Calu3 (cell line): Measurements from ENCODE around the gene TEF. TPM values are rescaled to one million over a fixed set of nuclear protein-coding genes. Genes with fewer than 3 reads are reported as not detected.

Experiments used
- BruUV-seq: library from RNA; stranded (reverse); fragments of 400-500 nt; replicated peaks from 2 replicates; lab custom pipeline; 2021; lab: Mats Ljungman, UMichigan
- CTCF ChIA-PET: fragments of 300-600 bp; sonication (Branson Sonifier 250); formaldehyde crosslinking; loops from one replicate; lab custom pipeline; 2022; ENCODE audit warnings: antibody characterized with exemption; lab: Charles Lee
- DNase-seq: peaks from one replicate; pipeline ENCODE4 v3.0.0; 2022
- H3K27ac Mint-ChIP-seq: one replicate; pipeline ENCODE4 v1.8.0; 2022; ENCODE audit warnings: mixed read lengths; ENCODE audit not compliant: unreplicated experiment
- H3K27me3 Mint-ChIP-seq: one replicate; pipeline ENCODE4 v1.8.0; 2022; ENCODE audit warnings: mixed read lengths; ENCODE audit not compliant: unreplicated experiment
- H3K36me3 Mint-ChIP-seq: one replicate; pipeline ENCODE4 v1.8.0; 2022; ENCODE audit warnings: mild to moderate bottlenecking, moderate library complexity, mixed read lengths; ENCODE audit not compliant: insufficient read depth, unreplicated experiment
- H3K4me1 Mint-ChIP-seq: one replicate; pipeline ENCODE4 v1.8.0; 2022; ENCODE audit warnings: mild to moderate bottlenecking, low read depth, mixed read lengths; ENCODE audit not compliant: unreplicated experiment
- H3K4me3 Mint-ChIP-seq: one replicate; pipeline ENCODE4 v1.8.0; 2022; ENCODE audit warnings: mild to moderate bottlenecking, low read depth, moderate library complexity, mixed read lengths; ENCODE audit not compliant: unreplicated experiment
- H3K9me3 Mint-ChIP-seq: one replicate; pipeline ENCODE4 v1.8.0; 2022; ENCODE audit warnings: low read depth, mixed read lengths; ENCODE audit not compliant: unreplicated experiment
- intact Hi-C: fragments of 100-400 bp; cut with micrococcal nuclease; formaldehyde crosslinking; loops from one replicate; pipeline ENCODE4 v1.10.0; 2022; ENCODE audit not compliant: unreplicated experiment
- total RNA-seq: library from RNA; stranded (reverse); gene quantifications from 2 replicates; pipeline ENCODE4 v1.2.3, GENCODE V29; 2022
- TF ChIP-seq, protein P1 (sequence below): fragments of 200-600 bp; IDR thresholded peaks from one replicate; pipeline ENCODE4 v1.8.0; 2022; ENCODE audit warnings: antibody characterized with exemption; ENCODE audit not compliant: unreplicated experiment

The TEF gene
- total RNA-seq, 1 experiment from 2014 or later: 6.3 TPM

DNA sequence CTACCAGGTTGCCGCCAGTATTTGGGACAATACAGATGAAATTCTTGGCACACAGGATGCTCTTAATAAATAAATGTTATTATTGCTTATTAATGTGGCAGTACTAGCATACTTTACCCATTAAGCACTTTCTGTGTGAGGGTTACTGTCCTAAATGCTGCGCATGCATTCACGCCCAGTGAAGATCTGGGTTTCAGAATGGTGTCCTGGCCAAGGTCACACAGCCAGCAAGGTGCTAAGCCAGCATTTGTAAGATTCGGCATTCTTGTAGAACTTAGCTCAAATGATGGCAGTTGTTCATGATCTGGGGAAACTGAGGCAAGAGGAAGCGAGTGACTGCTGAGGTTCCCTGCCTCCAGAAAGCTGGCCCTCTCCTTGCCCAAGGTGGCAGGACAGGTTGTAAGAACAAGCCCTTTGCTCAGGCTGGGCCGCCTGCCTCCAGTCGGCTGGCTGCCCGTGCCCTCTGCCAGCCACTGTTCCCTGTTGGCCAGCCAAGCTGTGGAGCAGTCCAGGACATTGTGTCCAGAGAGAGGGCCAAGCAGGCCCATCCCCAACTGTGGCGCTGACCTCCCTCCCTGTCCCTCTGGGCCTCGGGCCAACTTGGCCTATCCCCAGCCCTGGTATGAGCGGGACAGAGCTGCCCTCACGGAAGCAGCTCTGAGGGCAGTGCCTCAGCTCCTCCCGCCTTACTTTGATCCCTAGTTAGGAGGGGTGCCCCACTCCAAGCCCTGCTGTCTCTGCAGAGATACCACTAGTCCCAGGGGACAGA, 36.1 kb downstream of the TEF start:
- H3K4me1 Mint-ChIP-seq: peaks cover 10% of the 10 kb centered on the region
- H3K9me3 Mint-ChIP-seq: no peaks in the 10 kb centered on the region
- no peaks in the 10 kb centered on the region for H3K27me3 Mint-ChIP-seq
- CTCF ChIA-PET: interaction anchor here (0.6 to 0.8 kb wide), 2 partner anchors 12 to 45 kb away, joined by 3 to 4 read pairs; no protein-coding TSS in a partner anchor
- BruUV-seq: no TSS peak
- H3K36me3 Mint-ChIP-seq: peaks cover 28% of the 10 kb centered on the region
- intact Hi-C loops: no loop called here
- H3K4me3 Mint-ChIP-seq: no peak overlapping the region
- no peak overlapping the region for H3K27ac Mint-ChIP-seq
- TF ChIP-seq, protein P1, sequence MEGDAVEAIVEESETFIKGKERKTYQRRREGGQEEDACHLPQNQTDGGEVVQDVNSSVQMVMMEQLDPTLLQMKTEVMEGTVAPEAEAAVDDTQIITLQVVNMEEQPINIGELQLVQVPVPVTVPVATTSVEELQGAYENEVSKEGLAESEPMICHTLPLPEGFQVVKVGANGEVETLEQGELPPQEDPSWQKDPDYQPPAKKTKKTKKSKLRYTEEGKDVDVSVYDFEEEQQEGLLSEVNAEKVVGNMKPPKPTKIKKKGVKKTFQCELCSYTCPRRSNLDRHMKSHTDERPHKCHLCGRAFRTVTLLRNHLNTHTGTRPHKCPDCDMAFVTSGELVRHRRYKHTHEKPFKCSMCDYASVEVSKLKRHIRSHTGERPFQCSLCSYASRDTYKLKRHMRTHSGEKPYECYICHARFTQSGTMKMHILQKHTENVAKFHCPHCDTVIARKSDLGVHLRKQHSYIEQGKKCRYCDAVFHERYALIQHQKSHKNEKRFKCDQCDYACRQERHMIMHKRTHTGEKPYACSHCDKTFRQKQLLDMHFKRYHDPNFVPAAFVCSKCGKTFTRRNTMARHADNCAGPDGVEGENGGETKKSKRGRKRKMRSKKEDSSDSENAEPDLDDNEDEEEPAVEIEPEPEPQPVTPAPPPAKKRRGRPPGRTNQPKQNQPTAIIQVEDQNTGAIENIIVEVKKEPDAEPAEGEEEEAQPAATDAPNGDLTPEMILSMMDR: no peak
- DNase-seq: peak; percentile 63

DNA sequence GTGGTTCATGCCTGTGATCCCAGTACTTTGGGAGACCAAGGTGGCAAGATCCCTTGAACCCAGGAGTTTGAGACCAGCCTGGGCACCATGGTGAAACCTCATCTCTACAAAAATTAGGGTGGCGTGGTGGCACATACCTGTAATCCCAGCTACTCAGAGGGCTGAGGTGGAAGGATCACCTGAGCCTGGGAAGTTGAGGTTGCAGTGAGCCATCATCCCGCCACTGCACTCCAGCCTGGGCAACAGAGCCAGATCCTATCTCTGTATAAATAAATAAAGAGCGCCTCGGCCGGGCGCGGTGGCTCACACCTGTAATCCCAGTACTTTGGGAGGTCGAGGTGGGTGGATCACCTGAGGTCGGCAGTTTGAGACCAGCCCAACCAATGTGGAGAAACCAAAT, 37.0 kb downstream of the TEF start:
- intact Hi-C loops: no loop called here
- no peak overlapping the region for H3K4me3 Mint-ChIP-seq
- TF ChIP-seq, protein P1: no peak
- CTCF ChIA-PET: interaction anchor here (0.6 kb wide), 1 partner anchor 44 kb away, joined by 4 read pairs; no protein-coding TSS in a partner anchor
- H3K27ac Mint-ChIP-seq: no peak overlapping the region
- H3K9me3 Mint-ChIP-seq: no peaks in the 10 kb centered on the region
- peaks cover 23% of the 10 kb centered on the region for H3K36me3 Mint-ChIP-seq
- DNase-seq: no peak
- no peaks in the 10 kb centered on the region for H3K27me3 Mint-ChIP-seq
- H3K4me1 Mint-ChIP-seq: peaks cover 10% of the 10 kb centered on the region
- no TSS peak for BruUV-seq

DNA sequence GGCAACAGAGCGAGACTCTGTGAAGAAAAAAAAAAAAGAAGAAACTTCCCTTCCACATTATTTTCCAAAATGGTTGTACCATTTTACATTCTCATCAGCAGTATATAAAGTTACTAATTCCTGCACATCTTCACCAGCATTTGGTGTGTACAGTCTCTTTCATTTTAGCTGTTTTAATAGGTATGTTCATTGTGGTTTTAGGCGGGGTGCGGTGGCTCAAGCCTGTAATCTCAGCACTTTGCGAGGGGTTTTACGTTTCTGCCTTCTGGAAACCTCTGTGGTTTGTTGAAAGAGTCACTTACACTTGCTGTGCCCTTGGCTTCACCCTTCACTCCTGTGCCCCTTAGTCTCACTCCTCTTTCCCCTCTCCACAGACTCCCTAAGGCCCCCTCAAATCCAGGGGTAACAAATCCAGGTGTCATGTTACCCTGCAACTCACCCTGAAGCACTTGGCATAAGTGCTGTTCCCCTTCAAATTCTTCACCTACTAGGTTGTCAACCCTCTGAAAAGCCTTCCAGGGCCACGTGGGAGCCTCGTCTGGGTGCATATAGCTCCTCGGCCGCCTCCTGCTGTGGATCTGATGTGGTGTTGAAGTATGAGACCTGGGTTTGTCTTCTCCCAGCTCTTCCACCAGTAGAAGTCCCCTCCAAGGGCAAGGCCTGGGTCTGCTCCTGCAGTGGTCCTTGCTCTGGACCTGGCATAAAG, 44.1 kb downstream of the TEF start:
- Mint-ChIP-seq H3K27me3 (no peaks in the 10 kb centered on the region), H3K27ac (no peak overlapping the region), H3K4me1 (no peaks in the 10 kb centered on the region), H3K9me3 (no peaks in the 10 kb centered on the region), H3K36me3 (peaks cover 23% of the 10 kb centered on the region), H3K4me3 (no peak overlapping the region)
- DNase-seq: no peak
- BruUV-seq: no TSS peak
- CTCF ChIA-PET: interaction anchor here (0.6 kb wide), 2 partner anchors 37 to 185 kb away, joined by 4 read pairs; no protein-coding TSS in a partner anchor
- intact Hi-C loops: no loop called here
- TF ChIP-seq, protein P1: no peak

DNA sequence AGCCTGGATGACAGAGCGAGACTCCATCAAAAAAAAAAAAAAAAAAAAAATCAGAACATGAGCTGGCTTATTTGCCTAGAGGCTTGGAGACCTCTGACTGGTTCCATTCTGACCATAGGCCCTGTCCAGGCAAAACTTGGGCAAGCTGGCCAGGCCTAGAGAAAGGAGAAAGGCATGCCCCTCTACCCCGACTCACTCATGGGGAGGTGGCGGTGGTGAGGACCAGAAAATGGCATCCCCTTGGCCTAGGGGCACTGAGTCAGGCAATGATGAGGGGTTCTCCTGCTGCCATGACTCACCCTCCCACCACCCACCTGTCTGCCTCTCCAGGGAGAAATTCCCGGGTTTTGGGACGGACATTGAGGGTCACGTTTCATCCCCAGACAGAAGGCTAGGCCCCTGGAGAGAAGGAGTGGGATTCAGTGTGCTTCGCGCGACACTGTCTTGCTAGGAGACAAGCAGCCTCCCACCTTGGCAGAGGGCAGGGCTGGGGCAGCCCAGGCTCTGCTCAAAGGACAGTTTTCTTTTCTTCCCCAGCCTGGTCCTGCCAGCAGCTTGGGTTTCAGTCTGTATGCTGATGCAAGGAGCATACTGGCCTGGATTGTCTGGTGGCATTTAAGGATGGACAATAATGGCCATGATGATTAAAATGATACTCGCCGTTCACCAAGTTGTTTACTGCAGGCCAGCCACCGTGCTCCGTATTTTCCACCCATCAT, 47.6 kb downstream of the TEF start:
- no peak overlapping the region for H3K27ac Mint-ChIP-seq
- no peak overlapping the region for H3K4me3 Mint-ChIP-seq
- CTCF ChIA-PET: no interaction called here
- H3K36me3 Mint-ChIP-seq: peaks cover 32% of the 10 kb centered on the region
- TF ChIP-seq, protein P1: no peak
- BruUV-seq: no TSS peak
- H3K9me3 Mint-ChIP-seq: no peaks in the 10 kb centered on the region
- no peaks in the 10 kb centered on the region for H3K27me3 Mint-ChIP-seq
- DNase-seq: no peak
- intact Hi-C loops: no loop called here
- no peaks in the 10 kb centered on the region for H3K4me1 Mint-ChIP-seq
